ENCODE data around the gene MED22.

The MED22 gene

GRCh38 chr9:133357656-133358055 is 9.7 kb upstream of the MED22 start:
- in situ Hi-C loops (cut with HindIII; ENCODE audit: low sequenced_read_pairs) = no loop called here

DNA sequence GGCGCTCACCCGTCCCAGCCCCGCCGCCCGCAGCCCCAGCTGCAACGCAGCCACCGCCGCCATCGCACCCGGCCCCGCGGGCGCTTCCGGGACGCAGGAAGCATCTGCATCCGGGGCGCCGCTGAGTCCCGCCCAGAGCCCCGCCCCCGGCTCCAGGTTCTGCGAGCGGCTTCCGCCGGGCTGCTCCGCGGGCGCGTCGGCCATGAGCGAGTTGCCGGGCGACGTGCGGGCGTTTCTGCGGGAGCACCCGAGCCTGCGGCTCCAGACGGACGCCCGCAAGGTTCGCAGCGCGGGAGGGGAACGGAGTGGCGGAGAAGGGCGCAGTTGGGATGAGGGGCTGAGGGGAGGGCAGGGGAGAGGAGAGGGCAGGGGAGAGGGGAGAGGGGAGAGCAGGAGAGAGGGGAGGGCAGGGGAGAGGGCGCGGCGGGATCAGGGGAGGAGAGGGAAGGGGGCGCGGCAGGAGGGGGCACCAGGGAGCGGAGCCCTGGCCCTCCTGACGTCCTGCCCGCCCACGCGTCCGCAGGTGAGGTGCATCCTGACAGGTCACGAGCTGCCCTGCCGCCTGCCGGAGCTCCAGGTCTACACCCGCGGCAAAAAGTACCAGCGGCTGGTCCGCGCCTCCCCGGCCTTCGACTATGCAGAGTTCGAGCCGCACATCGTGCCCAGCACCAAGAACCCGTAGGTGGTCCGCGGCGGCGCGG is 8.6 kb upstream of the MED22 start, which contains the start of the genes SURF1 and SURF2:
TSS of gene SURF1 (minus strand) at position 97 of the 701 bp plus-strand sequence. CDS start at position 63, 34 bp downstream.
TSS of gene SURF2 (plus strand) at position 160 of the 701 bp plus-strand sequence. CDS start at position 203, 43 bp downstream.
- in situ Hi-C loops (cut with HindIII; ENCODE audit: low sequenced_read_pairs) = no loop called here

- in situ Hi-C loops (cut with HindIII; ENCODE audit: low sequenced_read_pairs) = no loop called here
These were observed 8.0 kb upstream of the MED22 start for GRCh38 chr9:133355881-133356357.

DNA sequence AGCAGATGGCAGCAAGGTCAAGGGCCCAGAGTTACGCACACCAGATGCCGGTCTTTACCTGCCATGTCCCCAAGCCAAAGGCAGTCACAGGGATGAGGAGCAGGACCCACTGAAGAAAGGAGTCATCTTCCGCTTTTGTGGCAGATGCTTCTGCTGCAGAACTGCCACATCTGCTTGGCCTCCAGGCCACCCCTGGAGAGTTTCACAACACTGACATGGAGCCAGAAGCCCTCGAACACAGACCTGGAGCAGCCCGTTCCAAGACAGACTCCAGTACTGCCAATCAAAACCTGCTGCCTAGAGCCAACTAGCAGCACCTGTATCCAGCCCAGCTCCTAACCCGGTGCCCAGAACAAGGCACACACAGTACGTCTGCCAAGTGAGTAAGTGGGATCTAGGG is 6.8 kb upstream of the MED22 start:
- in situ Hi-C loops (cut with HindIII; ENCODE audit: low sequenced_read_pairs) = no loop called here

DNA sequence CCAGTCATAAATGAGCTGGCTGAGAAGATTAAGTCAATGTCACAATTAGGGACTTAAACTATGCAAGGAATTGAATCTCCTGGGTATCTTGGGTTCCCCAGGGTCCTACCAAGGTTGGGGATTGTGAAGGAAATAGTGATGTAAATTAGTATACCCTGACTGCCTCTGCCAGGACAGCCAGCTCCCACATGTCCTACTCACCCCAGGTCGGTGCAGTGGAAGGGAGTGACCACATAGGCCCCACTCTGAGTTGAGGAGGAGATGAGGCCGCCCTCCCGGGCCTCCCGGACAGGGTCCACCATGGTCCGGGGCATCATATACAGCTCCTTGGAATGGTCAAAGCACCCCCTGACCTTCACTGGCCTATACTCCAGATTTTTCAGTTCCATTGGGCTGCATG is 5.6 kb upstream of the MED22 start:
- in situ Hi-C loops (cut with HindIII; ENCODE audit: low sequenced_read_pairs) = no loop called here

DNA sequence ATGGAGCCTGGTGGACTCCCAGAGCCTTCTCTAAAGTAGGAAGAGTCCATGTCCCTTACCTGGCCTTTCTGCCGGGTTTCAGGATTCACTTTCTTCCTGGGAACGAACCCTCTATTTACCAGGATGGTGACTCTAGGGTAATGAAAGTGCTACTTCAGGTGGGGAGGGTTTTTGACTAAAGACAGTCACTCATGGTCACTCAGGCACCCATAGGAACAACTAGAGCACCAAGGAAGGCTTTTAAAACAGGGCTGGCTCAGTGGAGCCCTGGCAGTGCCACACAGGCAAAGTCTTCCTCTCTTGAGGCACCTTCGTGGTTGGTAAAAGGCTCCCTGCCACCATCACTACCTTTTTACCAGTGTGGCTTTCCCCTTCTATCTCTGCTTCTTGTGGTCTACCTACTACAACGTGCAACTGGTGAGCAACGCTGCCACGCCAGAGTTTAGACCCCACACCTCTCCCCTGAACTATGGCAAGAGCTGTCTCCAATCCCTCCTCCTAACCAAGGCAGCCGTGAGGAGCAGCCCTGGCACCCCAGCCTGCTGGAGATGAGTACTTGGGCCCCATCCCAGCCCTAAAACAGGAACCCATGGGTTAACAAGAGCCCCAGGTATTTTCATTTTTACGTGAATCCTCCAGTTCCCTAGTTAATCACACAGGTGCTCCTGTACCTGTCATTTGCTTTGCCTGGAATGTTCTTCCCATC is 4.9 kb upstream of the MED22 start:
- in situ Hi-C loops (cut with HindIII; ENCODE audit: low sequenced_read_pairs) = no loop called here

DNA sequence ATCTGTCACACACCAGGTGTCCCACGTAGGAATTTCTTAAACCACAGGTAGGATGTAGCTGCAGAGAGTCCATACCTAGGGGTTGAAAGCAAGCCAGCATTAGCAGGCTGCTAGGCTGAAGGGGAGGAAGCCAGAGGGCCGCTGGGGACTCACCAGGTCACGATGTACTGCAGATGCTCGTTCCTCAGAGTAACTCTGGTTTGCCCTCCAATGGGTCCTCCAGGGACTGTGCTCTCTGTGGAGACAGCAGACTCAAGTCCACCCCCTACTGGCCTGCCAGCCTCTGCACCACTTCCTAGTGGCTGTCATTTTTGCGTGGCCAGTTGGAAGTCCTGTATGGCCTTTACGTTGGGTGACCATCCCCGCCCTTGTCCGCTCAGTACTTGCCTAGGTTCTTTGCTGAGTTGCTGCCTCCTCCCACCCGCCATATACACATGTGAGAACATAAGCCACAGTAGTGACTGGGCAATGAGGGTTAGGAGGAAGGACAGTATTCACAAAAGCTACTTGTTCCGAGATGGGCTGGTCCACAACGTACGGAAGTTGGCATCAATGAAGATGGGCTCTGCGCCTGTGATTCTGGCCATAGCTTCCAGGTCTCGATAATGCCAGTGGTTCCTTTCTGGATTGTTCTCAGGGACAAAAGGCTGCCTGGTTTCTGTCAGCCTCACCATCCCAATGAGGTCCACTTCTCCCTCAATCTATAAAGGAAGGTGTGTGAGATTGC is 4.1 kb upstream of the MED22 start:
- in situ Hi-C loops (cut with HindIII; ENCODE audit: low sequenced_read_pairs) = no loop called here

DNA sequence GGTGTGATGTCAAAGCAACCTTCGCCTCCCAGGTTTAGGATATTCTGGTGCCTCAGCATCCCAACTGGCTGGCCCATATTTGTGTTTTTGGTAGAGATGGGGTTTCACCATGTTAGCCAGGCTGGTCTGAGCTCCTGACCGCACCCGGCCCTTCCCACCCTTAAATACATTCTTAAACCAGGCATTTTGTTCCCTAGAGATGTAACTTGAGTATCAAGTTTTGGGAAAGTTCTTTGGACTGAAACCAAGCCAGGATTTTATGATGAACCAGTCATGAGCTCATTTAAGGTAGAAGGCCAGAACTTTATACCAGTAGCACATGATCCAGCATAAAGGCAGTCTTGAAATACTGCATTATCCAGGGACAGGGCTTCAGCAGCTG is 3.6 kb upstream of the MED22 start:
- in situ Hi-C loops (cut with HindIII; ENCODE audit: low sequenced_read_pairs) = no loop called here

DNA sequence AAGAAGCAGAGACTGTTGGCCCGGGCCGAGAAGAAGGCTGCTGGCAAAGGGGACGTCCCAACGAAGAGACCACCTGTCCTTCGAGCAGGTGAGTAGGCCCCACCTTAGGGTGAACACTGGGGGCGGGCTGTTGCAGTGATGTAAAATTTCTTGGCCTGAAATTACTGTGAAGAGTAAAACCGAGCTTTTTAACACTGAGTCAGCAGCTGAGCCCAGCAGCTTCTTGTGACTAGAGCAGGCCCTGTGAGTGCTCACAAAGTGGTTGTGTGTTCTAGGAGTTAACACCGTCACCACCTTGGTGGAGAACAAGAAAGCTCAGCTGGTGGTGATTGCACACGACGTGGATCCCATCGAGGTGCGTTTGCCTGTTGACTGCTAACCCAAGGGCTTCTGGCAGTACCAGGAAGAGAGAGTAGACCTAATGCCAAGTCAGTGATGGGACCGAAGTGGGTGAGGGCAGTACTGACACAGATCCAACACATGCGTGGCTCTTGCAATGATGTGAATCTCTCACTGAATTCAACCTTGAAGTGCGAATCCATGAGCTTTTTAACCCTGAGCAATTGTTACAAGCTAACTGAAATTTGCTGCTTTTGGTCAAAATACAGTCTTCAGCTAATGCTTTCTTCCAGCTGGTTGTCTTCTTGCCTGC is 2.2 kb upstream of the MED22 start:
- in situ Hi-C loops (cut with HindIII; ENCODE audit: low sequenced_read_pairs) = no loop called here

DNA sequence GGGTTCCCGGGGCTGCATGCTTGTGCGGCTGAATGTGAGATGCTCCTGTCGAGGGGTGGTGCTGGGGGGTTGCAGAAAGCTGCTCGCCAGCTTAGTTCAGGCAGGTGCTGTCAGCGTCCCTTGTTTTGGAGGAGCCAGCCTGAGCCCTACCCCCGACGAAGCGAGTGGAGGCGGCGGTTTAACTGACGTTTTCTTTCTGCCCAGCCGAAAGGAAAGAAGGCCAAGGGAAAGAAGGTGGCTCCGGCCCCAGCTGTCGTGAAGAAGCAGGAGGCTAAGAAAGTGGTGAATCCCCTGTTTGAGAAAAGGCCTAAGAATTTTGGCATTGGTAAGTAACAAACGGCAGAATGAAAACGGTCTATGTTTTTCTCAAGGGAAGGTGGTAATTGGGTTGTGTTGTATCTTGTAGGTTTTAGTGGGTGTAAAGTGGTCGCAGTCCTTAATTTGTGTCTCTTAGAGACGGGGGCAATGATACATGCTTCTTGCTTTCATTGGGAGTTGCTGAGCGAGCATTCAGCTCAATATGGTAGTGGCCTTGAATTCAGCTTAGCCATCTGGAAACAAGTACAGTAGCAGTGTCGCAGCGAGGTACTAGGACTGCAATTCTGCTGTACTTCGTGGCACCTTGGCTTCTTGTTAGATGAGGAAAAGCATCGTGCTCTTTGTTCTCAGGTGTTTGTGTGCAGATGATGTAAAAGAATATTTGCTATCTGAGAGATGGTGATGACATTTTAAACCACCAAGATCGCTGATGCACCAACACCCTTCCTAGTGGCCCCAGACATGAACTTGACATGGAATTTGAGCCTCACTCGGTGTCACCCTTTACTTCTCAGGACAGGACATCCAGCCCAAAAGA is 1.0 kb upstream of the MED22 start:
- in situ Hi-C loops (cut with HindIII; ENCODE audit: low sequenced_read_pairs) = no loop called here

GRCh38 chr9:133347515-133347984 is 381 bp downstream of the MED22 start:
- in situ Hi-C loops (cut with HindIII; ENCODE audit: low sequenced_read_pairs) = no loop called here

GRCh38 chr9:133346021-133346785 is 1.7 kb downstream of the MED22 start:
- in situ Hi-C loops (cut with HindIII; ENCODE audit: low sequenced_read_pairs) = no loop called here

DNA sequence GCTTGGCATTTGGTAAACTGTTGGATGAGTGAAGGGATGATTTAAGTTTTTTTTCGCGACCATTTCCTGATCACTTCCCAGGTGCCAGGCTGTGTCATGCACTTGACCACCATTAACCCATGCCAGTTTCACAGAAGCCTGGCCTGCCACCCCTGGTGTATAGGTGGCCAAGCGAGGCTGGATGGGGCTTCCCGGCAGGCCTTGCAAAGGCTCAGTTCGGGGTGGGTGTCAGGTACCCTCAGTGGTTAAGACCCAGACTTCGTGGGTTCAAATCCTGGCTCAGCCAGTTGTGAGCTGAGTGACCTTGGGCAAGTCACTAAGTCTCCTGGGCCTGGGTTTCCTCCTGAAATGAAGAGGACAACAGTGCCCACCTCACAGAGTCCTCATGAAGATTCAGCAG is 2.3 kb downstream of the MED22 start:
- in situ Hi-C loops (cut with HindIII; ENCODE audit: low sequenced_read_pairs) = no loop called here

- in situ Hi-C loops (cut with HindIII; ENCODE audit: low sequenced_read_pairs) = no loop called here
These were observed 3.0 kb downstream of the MED22 start for GRCh38 chr9:133344979-133345378.

DNA sequence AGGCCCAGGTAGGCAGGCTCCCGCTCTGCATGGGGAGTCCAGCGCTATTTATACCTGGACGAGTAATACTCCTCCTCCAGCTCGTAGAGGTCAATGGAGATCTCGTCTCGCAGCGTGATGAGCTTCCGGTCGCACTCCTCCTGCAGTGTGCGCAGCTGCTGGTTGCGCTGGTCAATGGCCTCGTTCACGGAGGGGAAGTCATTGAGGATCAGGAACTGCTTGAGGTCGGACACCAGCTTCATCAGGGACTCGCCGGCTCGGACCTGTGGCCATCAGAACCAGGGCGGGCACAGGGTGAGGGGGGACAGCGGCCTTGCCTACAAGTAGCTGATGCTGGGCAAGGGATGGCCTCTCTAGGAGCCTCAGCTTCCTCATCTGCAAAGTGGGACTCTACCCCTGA is 3.9 kb downstream of the MED22 start:
- in situ Hi-C loops (cut with HindIII; ENCODE audit: low sequenced_read_pairs) = no loop called here

- in situ Hi-C loops (cut with HindIII; ENCODE audit: low sequenced_read_pairs) = no loop called here
These were observed 5.4 kb downstream of the MED22 start for GRCh38 chr9:133342570-133342969.

DNA sequence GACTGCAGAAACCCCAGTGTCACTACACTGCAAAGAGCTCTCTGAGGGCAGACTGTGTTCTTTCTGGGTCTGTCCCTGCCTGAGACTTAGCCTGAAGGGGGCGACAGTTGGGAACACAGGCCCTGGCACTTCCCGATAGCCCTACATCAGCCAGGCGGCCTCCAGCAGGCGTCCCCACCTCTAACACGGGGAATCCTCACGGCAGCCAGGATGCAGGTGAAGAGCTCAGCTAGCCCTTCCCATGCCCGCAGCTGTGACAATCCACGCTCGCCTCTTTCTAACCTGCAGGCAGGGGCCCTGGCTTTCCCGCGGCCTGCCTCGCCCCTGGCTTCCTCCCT is 5.9 kb downstream of the MED22 start:
- in situ Hi-C loops (cut with HindIII; ENCODE audit: low sequenced_read_pairs) = no loop called here

DNA sequence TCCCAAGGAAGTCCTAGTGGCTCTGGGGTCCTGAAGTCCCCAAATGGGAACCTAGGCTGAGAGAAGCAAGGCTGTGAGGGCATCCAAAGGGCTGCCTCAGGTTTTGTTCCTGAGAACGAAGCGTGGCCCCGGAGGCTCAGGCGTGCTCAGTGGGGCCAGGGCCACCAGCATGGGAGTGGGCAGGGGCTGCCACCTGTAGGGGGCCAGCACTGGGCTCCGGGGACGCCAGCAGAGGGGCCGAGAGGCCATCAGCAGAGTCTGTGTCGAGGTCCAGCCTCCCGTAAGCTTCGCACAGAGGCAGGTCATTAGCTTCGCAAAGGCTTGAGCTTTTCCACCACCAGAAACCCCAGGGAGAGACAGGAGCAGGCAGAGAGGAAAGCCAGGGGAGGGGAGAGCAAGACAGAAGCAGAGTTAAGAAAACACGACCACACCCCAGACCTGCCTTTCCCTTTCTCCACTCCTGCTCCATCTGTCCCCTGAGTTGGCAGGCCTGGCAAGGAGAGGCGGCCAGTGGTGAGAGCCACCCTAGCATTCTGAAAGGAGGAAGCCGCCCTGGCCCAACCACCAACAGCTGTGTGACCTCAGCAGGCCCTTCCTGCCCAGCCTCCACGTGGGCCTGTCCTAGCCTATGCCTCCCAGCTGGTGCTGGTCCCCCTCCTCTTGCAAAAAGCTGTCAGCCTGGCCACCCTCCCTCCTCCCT is 6.4 kb downstream of the MED22 start:
- in situ Hi-C loops (cut with HindIII; ENCODE audit: low sequenced_read_pairs) = no loop called here

DNA sequence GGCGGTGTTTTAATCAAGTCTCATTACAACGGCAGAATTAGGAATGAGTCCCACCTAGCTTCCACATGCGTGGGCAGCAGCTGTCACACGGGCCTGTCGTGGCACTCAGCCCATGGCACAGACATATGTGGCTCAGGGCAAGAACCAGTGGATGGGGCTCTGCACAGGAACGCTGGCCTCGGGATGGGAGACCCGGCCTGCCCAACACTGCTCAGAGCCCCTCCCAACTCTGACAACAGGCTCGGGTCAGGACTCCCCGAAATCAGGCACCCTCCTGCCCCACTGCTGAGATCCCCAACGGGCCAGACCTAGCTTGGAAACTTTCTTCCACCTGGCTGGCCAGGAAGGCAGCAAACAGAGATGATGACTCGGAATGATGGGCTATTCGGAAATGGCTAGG is 7.0 kb downstream of the MED22 start:
- in situ Hi-C loops (cut with HindIII; ENCODE audit: low sequenced_read_pairs) = no loop called here
